Measurements from ENCODE around the gene ZNF853. TPM values are rescaled to one million over a fixed set of nuclear protein-coding genes. Genes with fewer than 3 reads are reported as not detected.

The ZNF853 gene
- total RNA-seq, 4 donors from 2014 or later = 0.61 to 9.3 (median 2.1) TPM

DNA sequence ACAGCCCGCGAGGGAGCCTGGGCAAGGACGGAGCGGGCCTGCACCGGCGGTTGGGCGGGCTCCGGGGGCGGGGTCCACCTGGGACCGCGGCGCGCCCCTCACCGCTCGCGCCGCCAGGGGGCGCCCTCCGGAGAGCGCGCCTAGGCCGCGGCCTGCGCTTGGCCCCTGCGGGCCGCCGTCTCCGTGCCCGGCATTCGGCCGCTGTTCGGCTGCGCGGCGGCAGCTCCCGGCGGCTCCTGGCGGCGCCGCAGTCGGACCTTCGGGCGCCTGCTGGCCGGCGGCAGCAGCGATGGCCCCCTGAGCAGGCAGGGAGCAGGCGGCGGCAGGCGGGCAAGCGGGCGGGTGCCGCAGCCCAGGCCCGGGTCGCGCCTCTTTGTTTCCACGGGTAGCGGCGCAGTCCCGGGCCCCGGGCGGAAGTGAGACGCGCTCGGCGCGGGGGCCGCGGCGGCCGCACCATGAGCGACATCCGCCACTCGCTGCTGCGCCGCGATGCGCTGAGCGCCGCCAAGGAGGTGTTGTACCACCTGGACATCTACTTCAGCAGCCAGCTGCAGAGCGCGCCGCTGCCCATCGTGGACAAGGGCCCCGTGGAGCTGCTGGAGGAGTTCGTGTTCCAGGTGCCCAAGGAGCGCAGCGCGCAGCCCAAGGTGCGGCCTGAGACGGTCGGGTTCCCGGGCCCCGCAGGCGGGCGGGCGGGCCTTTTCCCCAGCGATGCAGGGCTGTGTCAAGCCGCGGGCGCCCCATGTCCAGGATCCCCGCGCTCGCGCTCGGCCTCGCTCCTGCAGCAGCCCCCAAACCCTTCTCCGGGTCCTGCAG lies 25.4 kb upstream of the ZNF853 start, which contains the start of gene INTS15:
Gene INTS15 (plus strand): TSS at position 193 of the 816 bp plus-strand sequence. CDS start 263 bp downstream, at position 456.
- TF ChIP-seq, protein P1, sequence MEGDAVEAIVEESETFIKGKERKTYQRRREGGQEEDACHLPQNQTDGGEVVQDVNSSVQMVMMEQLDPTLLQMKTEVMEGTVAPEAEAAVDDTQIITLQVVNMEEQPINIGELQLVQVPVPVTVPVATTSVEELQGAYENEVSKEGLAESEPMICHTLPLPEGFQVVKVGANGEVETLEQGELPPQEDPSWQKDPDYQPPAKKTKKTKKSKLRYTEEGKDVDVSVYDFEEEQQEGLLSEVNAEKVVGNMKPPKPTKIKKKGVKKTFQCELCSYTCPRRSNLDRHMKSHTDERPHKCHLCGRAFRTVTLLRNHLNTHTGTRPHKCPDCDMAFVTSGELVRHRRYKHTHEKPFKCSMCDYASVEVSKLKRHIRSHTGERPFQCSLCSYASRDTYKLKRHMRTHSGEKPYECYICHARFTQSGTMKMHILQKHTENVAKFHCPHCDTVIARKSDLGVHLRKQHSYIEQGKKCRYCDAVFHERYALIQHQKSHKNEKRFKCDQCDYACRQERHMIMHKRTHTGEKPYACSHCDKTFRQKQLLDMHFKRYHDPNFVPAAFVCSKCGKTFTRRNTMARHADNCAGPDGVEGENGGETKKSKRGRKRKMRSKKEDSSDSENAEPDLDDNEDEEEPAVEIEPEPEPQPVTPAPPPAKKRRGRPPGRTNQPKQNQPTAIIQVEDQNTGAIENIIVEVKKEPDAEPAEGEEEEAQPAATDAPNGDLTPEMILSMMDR (IDR thresholded peaks at IDR 0.05) = peak; percentile 43 to 99 (median 96)
- TF ChIP-seq POLR2A (IDR thresholded peaks at IDR 0.05) = peak in 2 of 4 donors; percentile 72 to 77
- intact Hi-C loops (cut with DNase I) = no loop called here
- peaks cover 15 to 25% (median 18%) of the 10 kb centered on the region in 3 donors for H3K4me1 ChIP-seq
- H3K36me3 ChIP-seq = peaks cover 7 to 76% (median 15%) of the 10 kb centered on the region in 3 donors
- H3K27ac ChIP-seq = peak within 1 kb of the TSS; percentile 81 to 95 (median 88)
- no peak for DNase-seq
- H3K27me3 ChIP-seq = no peaks in the 10 kb centered on the region
- H3K4me3 ChIP-seq = peak within 1 kb of the TSS; percentile 62 to 95 (median 82)
- no peaks in the 10 kb centered on the region for H3K9me3 ChIP-seq
- 0% methylated on average over 1 of the region's 107 CpGs for WGBS, 2 donors

DNA sequence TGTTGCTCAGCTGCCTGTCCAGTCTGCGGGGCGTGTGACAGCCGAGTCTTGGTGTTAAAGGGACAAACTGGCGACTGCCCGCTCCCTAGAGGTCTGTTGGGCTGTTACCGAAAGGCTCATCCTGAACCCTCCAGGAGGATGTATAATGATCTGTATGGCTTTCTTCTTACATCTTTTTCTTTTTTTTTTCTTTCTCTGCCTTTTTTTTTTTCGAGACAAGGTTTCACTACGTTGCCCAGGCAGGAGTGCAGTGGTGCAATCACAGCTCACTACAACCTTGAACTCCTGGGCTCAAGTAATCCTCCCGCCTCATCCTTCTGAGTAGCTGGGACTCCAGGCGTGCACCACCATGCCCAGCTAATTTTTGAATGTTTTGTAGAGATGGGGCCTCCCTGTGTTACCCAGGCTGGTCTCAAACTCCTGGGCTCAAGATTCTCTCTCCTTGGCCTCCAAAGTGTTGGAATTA lies 24.7 kb upstream of the ZNF853 start:
- H3K27ac ChIP-seq = peak overlapping the region; percentile 81 to 95 (median 88)

DNA sequence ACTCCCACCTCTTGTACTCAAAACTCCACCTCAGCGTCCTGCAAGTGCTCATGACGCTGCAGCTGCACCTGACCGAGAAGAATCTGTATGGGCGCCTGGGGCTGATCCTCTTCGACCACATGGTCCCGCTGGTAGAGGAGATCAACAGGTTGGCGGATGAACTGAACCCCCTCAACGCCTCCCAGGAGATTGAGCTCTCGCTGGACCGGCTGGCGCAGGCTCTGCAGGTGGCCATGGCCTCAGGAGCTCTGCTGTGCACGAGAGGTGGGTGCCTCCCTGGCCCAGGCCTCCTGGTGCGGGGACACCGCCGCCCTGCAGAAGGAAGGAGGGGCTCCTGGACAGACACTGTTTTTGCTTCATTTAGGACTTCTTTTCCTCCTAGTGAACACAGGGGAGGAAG lies 15.3 kb upstream of the ZNF853 start:
- no peak for TF ChIP-seq POLR2A (IDR thresholded peaks at IDR 0.05)
- TF ChIP-seq, protein P1 (IDR thresholded peaks at IDR 0.05) = no peak
- WGBS, 2 donors = 92% methylated on average over 9 of the region's 15 CpGs; no CpG with 5 or more reads in 1 of the 2 donors
- intact Hi-C loops (cut with DNase I) = no loop called here

More for the DNA sequence above, 24.7 kb upstream of the ZNF853 start:
- Histone ChIP-seq H3K4me1 (peaks cover 15 to 25% (median 18%) of the 10 kb centered on the region in 3 donors), H3K9me3 (no peaks in the 10 kb centered on the region), H3K27me3 (no peaks in the 10 kb centered on the region), H3K36me3 (peaks cover 7 to 76% (median 18%) of the 10 kb centered on the region in 3 donors), H3K4me3 (peak overlapping the region; percentile 62 to 95 (median 82))
- TF ChIP-seq POLR2A (IDR thresholded peaks at IDR 0.05) = no peak
- TF ChIP-seq, protein P1 (IDR thresholded peaks at IDR 0.05) = no peak
- 3 to 9% methylated on average over 8 to 10 of the region's 10 CpGs for WGBS, 2 donors
- intact Hi-C loops (cut with DNase I) = no loop called here
- no peak for DNase-seq

DNA sequence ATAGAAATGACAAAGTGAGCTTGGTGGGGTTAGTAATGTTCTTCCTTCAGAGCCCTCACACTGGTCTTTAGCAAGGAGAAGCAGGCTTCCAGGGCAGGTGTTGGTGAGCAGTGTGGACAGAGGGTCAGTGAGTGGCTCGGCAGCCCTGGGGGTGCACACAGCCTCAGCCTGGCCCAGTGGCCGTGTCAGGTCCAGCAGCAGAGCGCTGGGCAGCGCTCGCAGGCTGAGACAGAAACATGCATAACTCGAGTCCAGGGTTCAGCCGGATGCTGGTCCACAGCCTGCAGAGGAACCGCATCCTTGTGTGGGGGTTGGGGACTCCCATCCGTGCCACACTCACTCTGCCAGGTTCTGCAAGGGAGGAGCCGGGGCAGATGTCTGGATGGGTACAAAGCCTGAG lies 11.0 kb upstream of the ZNF853 start:
- TF ChIP-seq POLR2A (IDR thresholded peaks at IDR 0.05) = no peak
- TF ChIP-seq, protein P1 (IDR thresholded peaks at IDR 0.05) = no peak
- Histone ChIP-seq H3K4me3 (no peak overlapping the region), H3K4me1 (no peaks in the 10 kb centered on the region), H3K36me3 (peaks cover 4 to 97% (median 29%) of the 10 kb centered on the region in 3 donors), H3K27ac (no peak overlapping the region), H3K27me3 (no peaks in the 10 kb centered on the region), H3K9me3 (no peaks in the 10 kb centered on the region)
- WGBS, 2 donors = 84 to 88% methylated on average over 4 to 6 of the region's 10 CpGs
- no peak for DNase-seq
- intact Hi-C loops (cut with DNase I) = no loop called here

More for the DNA sequence above, 15.3 kb upstream of the ZNF853 start:
- no peak for DNase-seq
- H3K27ac ChIP-seq = no peak overlapping the region
- peaks cover 0 to 100% (median 40%) of the 10 kb centered on the region in 3 donors for H3K36me3 ChIP-seq
- H3K9me3 ChIP-seq = no peaks in the 10 kb centered on the region
- no peaks in the 10 kb centered on the region for H3K27me3 ChIP-seq
- no peak overlapping the region for H3K4me3 ChIP-seq
- H3K4me1 ChIP-seq = no peaks in the 10 kb centered on the region
